ENCODE measurements around the gene MAP2K7.

Gene MAP2K7

DNA sequence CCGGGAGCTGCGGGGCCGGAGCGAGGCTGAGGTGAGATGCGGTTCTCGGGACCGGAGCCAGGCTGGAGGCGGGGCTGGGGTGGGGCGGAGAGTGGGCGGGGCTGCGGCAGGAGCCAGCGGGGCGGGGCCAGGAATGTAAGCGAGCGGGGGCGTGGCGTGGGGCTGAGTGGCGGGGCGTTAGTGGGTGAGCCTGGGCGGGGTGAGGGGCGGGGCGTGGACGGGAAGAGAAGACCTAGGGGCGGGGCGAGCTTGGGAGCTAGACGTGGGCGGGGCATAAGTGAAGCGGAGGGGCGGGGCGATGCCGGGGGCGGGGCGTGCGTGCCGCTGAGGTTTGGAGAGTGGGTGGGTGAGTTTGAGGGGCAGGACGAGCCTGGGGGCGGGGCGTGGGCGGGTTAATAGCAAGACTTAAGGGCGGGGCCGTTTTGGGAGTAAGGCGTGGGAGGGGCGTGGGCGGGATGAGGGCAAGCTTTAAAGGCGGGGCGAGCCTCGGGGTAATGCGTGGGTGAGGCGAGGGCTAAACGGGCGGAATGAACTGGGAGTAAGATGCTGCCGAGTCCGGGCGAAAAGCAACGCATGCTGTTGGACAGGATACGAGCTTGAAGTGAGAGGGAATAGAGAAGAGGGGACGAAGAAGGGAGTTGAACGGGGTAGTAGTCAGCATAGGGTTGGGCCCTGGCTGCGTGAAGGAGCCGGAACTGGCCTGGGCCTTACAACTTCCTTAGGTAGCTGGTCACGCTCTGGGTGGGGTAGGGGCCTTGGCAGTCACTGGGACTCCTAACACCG is 17.0 kb downstream of the MAP2K7 start:
- peak; percentile 96 to 100 (median 100) for DNase-seq

DNA sequence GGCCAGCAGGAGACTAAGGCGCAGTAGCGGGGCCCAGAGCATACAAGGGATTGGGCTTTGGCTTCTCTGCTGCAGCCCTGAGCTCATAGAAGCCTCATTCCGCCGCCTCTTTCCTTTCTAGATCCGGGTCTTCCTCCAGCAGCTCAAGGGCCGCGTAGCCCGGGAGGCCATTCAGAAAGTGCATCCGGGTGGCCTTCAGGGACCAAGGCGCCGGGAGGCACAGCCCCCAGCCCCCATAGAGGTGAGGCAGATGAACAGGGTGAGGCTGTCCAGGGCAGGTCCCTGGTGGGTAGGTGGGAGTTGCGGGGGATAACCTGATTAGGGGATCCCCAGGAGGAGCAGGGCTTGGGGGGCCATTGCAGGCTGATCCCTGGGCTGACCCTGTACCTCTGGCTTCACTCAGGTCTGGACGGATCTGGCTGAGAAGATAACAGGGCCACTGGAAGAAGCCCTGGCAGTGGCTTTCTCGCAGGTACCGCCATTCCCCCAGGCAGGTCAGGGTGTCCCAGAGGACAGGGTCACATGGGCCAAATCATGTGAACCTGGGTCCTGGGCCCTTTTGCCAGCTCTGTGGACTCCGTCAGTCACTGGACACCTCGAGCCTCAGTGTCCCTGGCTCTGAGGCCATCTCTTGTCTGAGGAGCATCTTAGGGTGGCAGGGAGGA is 17.8 kb downstream of the MAP2K7 start:
- DNase-seq, result no peak

DNA sequence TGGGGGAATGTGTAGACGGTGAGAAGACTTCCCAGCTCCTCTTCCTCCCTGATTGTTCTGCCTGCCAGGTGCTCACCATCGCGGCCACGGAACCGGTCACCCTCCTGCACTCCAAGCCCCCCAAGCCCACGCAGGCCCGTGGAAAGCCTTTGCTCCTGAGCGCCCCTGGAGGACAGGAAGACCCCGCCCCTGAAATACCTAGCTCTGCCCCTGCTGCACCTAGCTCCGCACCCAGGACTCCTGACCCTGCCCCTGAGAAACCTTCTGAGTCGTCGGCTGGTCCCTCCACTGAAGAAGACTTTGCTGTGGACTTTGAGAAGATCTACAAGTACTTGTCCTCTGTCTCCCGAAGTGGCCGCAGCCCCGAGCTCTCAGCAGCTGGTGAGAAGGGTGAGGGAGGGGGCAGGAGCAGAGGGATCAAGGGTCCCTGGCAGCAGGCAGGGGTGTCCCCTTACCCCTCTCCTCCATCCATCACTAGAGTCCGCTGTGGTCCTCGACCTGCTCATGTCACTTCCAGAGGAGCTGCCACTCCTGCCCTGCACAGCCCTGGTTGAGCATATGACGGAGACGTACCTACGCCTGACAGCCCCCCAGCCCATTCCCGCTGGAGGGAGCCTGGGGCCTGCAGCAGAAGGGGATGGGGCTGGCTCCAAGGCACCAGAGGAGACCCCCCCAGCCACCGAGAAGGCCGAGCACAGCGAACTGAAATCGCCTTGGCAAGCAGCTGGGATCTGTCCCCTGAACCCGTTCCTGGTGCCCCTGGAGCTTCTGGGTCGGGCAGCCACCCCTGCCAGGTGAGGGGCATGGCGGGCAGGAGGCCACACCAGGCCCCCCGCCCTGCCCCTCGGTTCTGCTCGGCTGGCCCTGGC is 18.5 kb downstream of the MAP2K7 start:
- DNase-seq, result no peak

DNA sequence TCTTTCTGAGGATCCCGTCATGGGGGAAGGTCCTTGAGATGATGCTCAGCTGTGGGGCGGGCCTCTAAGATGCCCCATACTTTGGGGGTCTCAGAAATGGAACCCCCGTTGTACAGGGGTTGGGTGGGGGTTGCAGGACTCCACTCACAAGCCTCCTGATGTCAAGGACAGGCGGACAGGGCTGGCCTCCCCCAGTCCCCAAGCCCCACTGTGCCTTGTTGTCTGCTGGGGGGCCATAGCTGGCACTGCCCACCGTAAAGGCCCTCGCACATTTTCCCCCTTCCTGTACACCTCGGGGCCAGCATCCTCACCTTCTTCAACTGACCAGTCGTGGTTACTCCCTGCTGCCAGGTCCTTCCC is 19.1 kb downstream of the MAP2K7 start:
- DNase-seq, result no peak

DNA sequence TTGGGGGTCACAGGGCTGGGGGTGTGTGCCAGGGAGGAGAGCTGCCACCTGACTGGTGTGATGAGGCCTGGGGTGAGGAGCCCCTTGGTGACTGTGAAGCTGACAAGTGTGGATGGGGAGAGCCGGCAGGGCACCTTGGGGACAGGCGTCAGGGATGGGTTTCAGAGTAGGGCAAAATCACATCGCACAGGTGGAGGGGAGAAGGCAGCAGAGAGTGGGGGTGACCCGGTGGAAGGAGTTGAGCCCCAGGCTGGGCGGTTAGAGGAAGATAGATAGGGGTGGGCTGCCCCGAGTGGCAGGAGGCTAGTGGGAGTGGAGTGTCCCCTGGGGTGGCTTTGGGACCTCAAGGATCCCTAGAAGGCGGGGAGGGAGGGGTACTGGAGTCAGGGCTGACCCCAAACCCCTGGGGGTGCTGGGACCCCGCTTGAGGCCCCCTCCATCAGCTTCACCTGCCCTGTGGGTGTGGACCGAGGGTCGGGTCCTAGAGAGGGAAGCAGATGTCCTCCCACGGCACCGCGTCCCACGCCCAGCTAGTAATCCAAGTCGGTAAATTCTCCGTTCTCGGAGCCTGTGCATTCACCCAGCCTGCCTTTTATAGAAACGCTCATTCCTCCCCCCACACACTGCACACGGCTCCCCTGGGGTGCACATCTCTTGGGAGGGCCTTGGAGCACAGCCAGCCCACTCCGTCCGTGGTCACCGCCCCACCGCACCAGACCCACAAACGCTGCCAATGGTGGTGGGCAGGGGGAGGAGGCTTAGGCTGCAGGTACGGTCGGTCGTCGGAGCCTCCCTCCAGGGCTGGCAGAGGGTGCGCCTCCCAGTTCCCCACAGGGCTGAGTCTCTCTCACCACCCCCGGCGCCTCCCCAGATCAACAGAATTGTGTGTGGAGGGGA is 19.9 kb downstream of the MAP2K7 start:
- DNase-seq, result no peak

DNA sequence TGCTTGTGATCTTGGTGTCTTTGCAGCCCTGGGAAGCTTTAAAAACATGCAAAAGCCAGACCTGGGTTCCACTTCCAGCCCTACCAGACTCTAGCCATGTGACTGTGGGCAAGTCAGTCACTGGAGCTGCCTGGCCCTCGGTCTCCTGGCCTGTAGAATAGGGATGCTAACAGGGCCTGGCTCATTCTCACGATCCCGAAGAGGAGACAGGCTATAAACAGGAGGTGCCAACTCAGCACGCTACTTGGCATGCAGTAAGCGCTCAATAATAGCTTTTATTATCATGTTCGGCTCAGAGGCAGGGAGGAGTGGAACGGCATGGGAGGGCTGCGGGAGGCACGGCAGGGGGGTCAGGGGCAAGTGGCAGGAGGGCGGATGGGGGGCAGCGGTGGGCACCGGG is 20.6 kb downstream of the MAP2K7 start:
- no peak for DNase-seq

DNA sequence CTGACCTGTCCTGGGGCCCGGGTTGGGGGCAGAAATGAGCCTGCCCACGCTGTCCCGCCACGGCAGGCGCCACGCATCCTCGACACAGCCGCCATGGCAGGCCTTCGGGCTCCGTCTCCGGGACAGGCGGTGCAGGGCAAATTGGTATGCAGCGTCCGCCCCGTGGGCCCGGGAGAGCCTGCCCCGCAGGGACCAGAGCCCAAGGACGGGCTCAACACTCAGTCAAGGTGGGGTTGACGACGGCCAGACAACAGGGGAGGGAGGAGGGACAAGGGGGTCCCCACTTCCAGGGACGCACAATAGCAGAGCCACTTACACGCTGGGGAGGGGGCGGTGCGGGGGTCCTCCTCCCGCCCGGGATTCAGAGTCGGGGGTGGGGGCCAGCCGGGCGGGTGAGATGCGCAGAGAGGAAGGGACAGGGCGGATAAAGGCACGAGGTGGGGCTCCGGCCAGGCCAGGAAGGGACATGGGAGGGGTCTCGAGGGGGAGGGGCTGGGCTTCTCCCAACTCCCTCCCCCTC is 21.0 kb downstream of the MAP2K7 start:
- DNase-seq, result no peak

DNA sequence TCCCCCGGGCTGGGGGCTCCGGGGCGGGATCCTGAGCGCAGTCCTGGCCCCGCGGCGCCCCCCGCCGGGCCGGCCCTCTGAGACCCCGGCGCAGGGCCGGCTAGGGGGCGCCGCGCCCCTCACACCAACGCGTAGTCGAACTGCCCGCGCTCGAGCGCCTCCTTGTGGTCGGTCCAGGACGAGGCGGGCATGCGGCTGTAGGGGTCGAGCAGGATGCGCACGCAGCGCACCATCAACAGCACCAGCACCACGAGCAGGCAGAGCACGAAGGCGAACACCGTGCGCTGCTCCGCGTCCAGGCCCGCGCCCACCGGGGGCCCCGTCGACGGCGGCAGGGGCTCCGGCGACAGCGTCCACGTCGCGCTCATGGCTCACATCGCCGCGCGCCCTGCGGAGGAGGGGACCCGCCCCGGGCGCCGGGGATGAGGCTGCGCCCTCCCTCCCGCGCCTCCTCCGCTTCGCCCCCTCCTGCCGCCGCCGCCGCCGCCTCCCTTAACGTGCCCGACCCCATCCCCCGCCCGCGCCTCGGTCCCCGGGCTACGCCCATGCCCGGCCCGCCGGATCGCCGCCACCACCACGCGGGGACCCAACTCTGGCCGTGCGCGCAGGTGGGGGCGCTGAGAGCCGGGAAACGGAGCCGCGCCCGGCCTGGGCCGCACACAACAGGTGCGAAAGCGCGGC is 21.6 kb downstream of the MAP2K7 start:
- DNase-seq, result peak; percentile 71 to 85 (median 76)

DNA sequence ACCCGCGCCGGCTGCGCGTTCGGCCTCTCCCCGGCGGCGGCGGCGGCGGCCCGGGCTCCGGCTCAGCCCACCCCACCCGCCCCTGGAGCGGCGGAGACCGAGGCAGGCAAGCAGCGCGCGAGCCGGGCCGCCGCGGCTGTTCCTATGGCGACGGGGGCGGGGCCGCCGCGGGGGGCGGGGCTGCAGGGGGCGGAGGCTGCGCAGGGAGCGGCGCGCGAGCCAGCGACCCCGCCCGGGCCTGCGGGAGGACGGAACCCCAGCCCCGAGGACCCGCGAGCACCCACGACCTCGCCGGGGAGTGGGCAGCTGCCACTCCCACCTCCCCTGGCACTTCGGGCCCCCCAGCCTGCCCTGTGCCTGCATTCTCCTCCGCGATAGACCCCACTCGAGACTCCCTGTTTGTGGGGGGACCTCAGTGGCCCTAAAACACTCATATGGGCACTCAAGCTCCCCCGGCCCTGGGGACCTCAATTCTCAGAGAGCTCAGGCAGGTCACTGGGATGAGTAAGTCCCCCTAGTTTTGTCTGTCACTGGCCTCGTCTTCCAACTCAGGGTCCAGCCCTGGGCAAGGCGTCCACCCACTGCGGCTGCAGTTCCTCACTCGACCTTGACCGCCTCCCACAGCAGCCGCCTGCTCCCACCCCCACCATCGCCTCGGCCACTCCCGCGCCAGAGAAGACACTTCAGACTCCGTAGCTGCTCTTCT is 22.5 kb downstream of the MAP2K7 start, which contains the start of gene CTXN1:
Gene CTXN1, minus strand, starts transcription at position 115 of the 706 bp plus-strand sequence. CDS start 597 bp downstream, outside the sequence.
- peak; percentile 50 to 87 (median 73) for DNase-seq

DNA sequence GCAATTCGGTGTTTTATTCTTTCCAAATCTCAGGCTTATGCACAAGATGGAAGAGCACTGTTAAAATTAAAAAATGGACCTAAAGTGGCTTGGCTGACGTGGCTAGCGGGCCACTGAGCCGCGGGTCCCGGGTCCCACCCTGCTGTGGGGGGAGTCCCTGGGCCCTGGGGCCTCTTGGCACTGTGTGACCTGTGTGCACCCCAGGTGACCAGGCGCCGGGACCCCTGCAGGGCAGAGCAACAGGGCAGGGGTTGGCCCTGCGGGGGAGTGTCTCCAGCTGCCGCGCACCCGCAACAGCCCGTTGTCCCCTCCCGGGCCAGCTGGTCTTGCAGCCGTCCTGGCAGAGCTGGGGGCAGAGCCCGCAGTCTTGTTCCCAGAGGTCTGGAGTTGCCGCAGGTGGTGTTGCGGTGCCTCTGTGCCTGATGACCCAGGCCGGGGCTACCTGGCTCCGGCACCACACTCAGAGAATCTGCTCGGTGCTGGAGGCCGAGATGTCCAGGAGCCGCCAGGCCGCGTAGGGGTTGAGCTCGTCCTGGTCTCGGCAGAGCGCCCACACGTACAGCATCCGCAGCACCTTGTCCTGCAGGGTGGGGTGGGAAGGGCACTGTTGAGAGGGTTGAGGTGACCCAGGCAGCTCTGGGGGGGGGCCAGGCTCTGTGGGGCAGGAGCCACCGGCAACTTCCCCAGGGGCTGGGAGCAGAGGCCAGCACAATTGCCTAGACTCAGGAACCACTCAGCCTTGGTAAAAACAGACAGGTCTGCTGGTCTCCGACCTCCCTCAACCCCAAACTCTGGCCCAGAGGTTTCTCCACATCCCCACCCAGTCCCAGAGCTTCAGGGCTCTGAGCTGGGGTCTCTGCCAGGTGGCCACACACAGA is 23.3 kb downstream of the MAP2K7 start:
- no peak for DNase-seq

DNA sequence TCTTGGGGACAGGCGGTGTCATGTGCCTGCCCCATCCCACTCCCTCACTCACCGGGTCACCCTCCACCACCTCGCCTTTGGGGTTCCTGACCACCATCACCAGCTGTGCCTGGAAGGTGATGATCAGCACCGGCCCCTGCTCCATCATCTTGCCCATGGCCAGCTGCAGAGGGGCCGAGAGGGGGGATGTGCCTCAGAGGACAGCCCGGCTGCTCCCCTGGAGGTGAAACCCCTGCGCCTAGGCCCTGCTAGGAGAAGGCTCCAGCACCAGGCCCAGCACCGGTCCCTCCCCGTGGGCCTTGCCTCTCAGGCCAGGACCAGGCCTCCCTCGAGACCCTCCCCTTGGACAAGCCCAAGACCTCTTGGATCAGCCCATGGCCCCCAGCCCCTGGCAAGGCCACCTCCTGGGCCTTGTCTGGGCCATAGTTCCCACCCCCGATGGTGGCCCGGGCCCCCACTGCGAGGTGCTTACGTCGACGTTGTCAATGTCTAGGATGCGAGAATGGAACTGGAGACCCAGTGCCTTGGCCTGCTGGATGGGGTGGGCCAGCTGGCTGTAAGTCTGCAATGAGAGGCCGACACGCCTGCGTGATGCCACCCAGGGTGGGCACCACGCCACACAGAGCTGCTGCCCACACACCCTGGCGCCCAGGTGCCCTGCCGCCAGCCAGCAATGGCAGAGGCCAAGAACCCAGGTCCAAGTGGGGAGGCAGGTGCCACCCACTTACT is 24.1 kb downstream of the MAP2K7 start:
- no peak for DNase-seq

DNA sequence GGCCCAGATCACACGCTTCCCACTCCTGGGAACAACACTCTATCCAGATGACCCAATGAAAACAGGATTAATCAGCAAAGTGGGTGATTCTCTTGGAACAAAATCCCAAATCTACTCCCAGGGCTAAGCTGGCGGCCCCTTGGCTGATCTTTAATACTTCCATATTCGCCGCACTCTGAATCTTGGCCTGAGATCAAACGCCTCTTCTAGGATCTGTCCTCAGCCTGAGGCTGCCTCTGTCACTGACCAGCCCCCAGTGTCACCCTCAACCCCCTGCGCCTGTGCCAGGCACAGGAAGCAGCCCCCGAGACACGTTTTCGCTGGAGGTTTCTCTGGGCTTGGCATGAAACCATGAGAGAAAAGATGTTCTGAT is 24.6 kb downstream of the MAP2K7 start:
- no peak for DNase-seq

DNA sequence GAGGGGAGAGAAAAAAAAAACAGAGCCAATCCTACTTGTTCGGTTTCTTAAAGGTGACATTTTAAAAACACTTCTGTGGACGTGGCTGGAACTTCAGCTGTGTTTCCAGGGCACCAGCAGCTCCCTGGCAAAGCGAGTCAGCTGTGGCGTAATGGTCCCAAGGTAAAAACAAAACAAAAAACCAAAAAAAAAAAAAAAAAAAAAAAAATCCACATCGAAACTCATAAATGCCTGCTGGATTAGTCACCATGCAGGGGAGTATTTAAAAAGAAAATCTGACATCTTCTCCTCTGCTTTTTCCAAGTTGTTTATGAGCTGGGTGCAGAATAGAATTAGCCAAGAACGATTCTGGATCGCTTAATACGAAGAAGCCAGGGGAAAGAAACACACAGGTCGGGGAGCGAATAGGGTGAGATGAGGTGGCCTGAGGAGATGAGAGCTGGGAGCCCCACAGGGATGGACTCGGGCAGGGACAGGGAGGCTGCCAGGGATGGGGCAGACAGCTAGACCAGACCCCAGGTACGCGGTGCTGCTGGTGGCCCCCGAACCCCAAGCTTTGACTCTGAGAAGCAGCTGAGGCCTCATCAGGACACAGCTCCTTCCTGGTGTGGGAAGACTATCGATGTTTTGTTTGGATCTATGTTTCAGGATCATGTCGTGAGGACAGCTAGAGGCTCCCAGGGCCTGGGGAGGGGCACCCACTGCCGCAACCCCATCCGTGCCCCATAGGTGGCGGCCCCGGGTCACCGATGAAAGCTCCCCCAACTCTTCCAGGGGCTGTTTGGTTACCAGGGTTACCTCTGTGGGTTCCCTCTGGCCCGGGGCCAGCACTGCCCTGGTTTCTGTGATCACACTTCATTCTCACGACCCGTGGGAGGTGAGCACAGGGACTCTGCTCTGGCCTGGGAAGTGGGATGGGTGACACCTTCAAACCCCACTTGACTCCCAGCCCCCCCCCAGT is 25.3 kb downstream of the MAP2K7 start:
- peak; percentile 30 to 68 (median 56) for DNase-seq

DNA sequence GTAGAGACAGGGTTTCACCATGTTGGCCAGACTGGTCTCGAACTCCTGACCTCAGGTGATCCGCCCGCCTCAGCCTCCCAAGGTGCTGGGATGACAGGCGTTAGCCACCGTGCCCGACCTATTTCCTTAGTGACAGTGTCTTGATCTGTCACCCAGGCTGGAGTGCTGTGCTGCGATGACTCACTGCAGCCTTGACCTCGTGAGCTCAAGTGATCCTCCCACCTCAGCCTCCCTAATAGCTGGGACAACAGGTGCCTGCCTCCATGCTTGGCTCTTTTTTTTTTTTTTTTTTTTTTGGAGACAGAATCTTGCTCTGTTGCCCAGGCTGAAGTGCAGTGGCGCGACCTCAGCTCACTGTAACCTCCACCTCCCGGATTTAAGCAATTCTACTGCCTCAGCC is 26.4 kb downstream of the MAP2K7 start:
- DNase-seq, result peak in 2 of 3 donors; percentile 29 to 34

DNA sequence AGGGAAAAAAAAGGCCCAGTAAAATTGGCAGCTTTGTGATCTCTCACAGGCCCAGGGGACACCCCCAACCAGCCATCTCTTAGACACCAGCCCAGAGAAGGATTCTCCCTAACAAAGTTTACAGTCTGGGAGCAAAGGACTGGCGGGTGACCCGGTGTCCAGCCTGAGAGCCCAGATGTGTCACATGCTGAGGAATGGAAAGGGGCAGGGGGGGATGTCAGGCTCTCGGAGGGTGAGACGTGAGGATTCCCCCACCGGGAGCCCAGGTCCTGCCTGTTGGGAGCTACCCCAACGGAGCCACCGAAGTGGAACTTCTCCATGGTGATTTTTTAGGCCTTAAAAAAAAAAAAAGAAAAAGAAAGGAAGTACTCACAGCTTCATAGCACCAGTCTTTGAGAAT is 27.1 kb downstream of the MAP2K7 start:
- DNase-seq, result no peak

DNA sequence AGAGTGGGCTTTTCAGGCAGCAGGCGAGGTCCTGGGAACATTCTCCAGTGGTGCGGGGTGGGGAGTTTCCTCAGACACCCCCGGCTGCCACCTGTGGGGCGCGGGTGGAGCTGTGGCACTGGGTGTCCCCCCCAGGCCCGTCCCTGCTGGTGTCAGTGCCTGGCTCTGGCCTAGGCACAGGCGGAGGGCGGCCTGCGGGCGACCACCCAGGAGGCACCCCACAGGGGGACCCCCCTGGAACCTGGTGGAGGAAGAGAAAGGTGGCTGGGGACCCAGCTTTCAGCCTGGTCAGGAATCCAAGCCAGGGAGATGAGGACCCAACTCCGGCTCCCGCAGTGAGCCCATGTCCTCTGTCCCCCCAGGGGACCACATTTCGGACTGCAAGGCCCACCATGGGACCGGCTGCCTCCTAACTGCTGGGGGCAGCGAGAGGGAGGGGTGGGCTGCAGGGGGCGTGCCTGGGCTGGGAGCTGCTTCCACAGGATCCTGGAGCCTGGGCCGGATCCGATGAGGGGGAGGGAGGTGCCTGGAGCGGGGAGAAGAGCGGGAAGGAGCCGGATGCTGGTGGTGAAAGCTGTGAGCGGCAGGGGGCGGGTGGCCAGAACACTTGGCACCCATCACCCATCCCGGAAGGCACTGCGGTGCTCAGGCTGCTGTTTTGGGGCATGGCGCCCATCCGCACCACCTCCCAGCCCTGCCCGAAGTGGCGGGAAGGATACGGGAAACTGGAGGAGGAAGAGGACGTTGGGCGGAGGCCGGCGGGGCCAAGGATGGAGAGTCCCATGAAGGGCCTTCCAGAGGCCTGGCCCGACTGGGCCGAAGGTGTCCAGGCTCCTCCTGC is 27.8 kb downstream of the MAP2K7 start:
- no peak for DNase-seq

Data from suppressor macrophage treated with lipopolysaccharide for 1 hour (primary cell).